ENCODE results near the gene PIGK.

Gene PIGK

GRCh38 chr1:77219166-77219887, at the start of gene PIGK:
PIGK (minus strand) TSS chr1:77219430; CDS start chr1:77219402, 28 bp downstream.
- ChIA-PET CTCF (no interaction called here), POLR2A (interaction anchor here (0.9 to 1.8 kb wide), 4 partner anchors 17 to 63 kb away, joined by 3 to 6 read pairs (median 3); no protein-coding TSS in a partner anchor)
- TF ChIP-seq PKNOX1 (IDR thresholded peaks at IDR 0.05): no peak; the same call in 1 of the 2 replicates
- no peak for TF ChIP-seq HDGF (IDR thresholded peaks at IDR 0.05; ENCODE audit: borderline replicate concordance)
- TF ChIP-seq SUZ12 (IDR thresholded peaks at IDR 0.05): no peak
- TF ChIP-seq FOXK2 (IDR thresholded peaks at IDR 0.05): peak; percentile 91
- TF ChIP-seq BHLHE40 (IDR thresholded peaks at IDR 0.05; ENCODE audit: borderline replicate concordance): no peak
- TF ChIP-seq ELF4 (IDR thresholded peaks at IDR 0.05): peak; percentile 38
- no peak for TF ChIP-seq SP1 (IDR thresholded peaks at IDR 0.05)
- no peak for TF ChIP-seq LEF1 (IDR thresholded peaks at IDR 0.05; ENCODE audit: borderline replicate concordance)
- TF ChIP-seq FOXM1 (IDR thresholded peaks at IDR 0.05; ENCODE audit: borderline replicate concordance): no peak
- TF ChIP-seq L3MBTL2 (conservative IDR thresholded peaks at IDR 0.05): peak; percentile 52; the same call in 1 of the 2 replicates
- DNase-seq (ENCODE audit: extremely low spot score): peak; percentile 93

- TF ChIP-seq SUZ12 (IDR thresholded peaks at IDR 0.05) (no peak), FOXK2 (IDR thresholded peaks at IDR 0.05) (no peak), FOXM1 (IDR thresholded peaks at IDR 0.05; ENCODE audit: borderline replicate concordance) (no peak), CTBP1 (IDR thresholded peaks at IDR 0.05; ENCODE audit: borderline replicate concordance) (no peak), ARNT (IDR thresholded peaks at IDR 0.05) (no peak), FOXA1 (IDR thresholded peaks at IDR 0.05) (no peak), BHLHE40 (IDR thresholded peaks at IDR 0.05; ENCODE audit: borderline replicate concordance) (no peak), ZNF384 (IDR thresholded peaks at IDR 0.05) (no peak), PKNOX1 (IDR thresholded peaks at IDR 0.05) (no peak)
- ChIA-PET CTCF (no interaction called here), POLR2A (no interaction called here)
- DNase-seq (ENCODE audit: extremely low spot score): no peak
Observed at GRCh38 chr1:77267035-77267434, 47.8 kb upstream of the PIGK start.

- CTCF ChIA-PET: no interaction called here
Observed at GRCh38 chr1:77265180-77265579, 46.0 kb upstream of the PIGK start.

GRCh38 chr1:77263708-77264107, 44.5 kb upstream of the PIGK start:
- ChIA-PET POLR2A (no interaction called here), CTCF (no interaction called here)
- no peak for DNase-seq (ENCODE audit: extremely low spot score)
- no peak for TF ChIP-seq BHLHE40 (IDR thresholded peaks at IDR 0.05; ENCODE audit: borderline replicate concordance)
- no peak for TF ChIP-seq ZNF384 (IDR thresholded peaks at IDR 0.05)
- no peak for TF ChIP-seq FOXM1 (IDR thresholded peaks at IDR 0.05; ENCODE audit: borderline replicate concordance)
- no peak for TF ChIP-seq SUZ12 (IDR thresholded peaks at IDR 0.05)
- TF ChIP-seq HDGF (IDR thresholded peaks at IDR 0.05; ENCODE audit: borderline replicate concordance): no peak
- no peak for TF ChIP-seq NFRKB (IDR thresholded peaks at IDR 0.05)
- TF ChIP-seq ARNT (IDR thresholded peaks at IDR 0.05): no peak
- TF ChIP-seq FOXA1 (IDR thresholded peaks at IDR 0.05): no peak
- no peak for TF ChIP-seq PKNOX1 (IDR thresholded peaks at IDR 0.05)
- TF ChIP-seq L3MBTL2 (conservative IDR thresholded peaks at IDR 0.05): no peak
- TF ChIP-seq CTBP1 (IDR thresholded peaks at IDR 0.05; ENCODE audit: borderline replicate concordance): no peak
- no peak for TF ChIP-seq TARDBP (IDR thresholded peaks at IDR 0.05)
- no peak for TF ChIP-seq SP1 (IDR thresholded peaks at IDR 0.05)
- no peak for TF ChIP-seq FOXK2 (IDR thresholded peaks at IDR 0.05)
- TF ChIP-seq LEF1 (IDR thresholded peaks at IDR 0.05; ENCODE audit: borderline replicate concordance): no peak
- no peak for TF ChIP-seq ELF4 (IDR thresholded peaks at IDR 0.05)

More at GRCh38 chr1:77265180-77265579, 46.0 kb upstream of the PIGK start:
- POLR2A ChIA-PET: no interaction called here
- DNase-seq (ENCODE audit: extremely low spot score): no peak
- no peak for TF ChIP-seq FOXK2 (IDR thresholded peaks at IDR 0.05)
- TF ChIP-seq PKNOX1 (IDR thresholded peaks at IDR 0.05): no peak
- no peak for TF ChIP-seq HDGF (IDR thresholded peaks at IDR 0.05; ENCODE audit: borderline replicate concordance)
- TF ChIP-seq SP1 (IDR thresholded peaks at IDR 0.05): no peak
- no peak for TF ChIP-seq ARNT (IDR thresholded peaks at IDR 0.05)
- no peak for TF ChIP-seq CTBP1 (IDR thresholded peaks at IDR 0.05; ENCODE audit: borderline replicate concordance)
- TF ChIP-seq NFRKB (IDR thresholded peaks at IDR 0.05): no peak
- no peak for TF ChIP-seq SUZ12 (IDR thresholded peaks at IDR 0.05)
- TF ChIP-seq ZNF384 (IDR thresholded peaks at IDR 0.05): no peak
- no peak for TF ChIP-seq FOXM1 (IDR thresholded peaks at IDR 0.05; ENCODE audit: borderline replicate concordance)
- no peak for TF ChIP-seq TARDBP (IDR thresholded peaks at IDR 0.05)
- TF ChIP-seq L3MBTL2 (conservative IDR thresholded peaks at IDR 0.05): no peak
- TF ChIP-seq ELF4 (IDR thresholded peaks at IDR 0.05): no peak
- no peak for TF ChIP-seq BHLHE40 (IDR thresholded peaks at IDR 0.05; ENCODE audit: borderline replicate concordance)
- TF ChIP-seq LEF1 (IDR thresholded peaks at IDR 0.05; ENCODE audit: borderline replicate concordance): no peak
- no peak for TF ChIP-seq FOXA1 (IDR thresholded peaks at IDR 0.05)

- TF ChIP-seq TARDBP (IDR thresholded peaks at IDR 0.05): no peak
- DNase-seq (ENCODE audit: extremely low spot score): no peak
- ChIA-PET CTCF (no interaction called here), POLR2A (no interaction called here)
Observed at GRCh38 chr1:77253211-77253610, 34.0 kb upstream of the PIGK start.

Measured in HEK293T (cell line).